Skeletal muscle cell (primary cell): Measurements from ENCODE around the gene UBAC1.

Experiments
- DNase-seq: peaks from one replicate; pipeline ENCODE4 v3.0.0-alpha.2; 2010; ENCODE audit warnings: low read depth
- H3K4me3 ChIP-seq: 2 replicates; pipeline ENCODE4 v1.5.1; 2011; ENCODE audit warnings: low read depth, mild to moderate bottlenecking, control low read depth, low read length, moderate library complexity

Gene UBAC1, protein sequence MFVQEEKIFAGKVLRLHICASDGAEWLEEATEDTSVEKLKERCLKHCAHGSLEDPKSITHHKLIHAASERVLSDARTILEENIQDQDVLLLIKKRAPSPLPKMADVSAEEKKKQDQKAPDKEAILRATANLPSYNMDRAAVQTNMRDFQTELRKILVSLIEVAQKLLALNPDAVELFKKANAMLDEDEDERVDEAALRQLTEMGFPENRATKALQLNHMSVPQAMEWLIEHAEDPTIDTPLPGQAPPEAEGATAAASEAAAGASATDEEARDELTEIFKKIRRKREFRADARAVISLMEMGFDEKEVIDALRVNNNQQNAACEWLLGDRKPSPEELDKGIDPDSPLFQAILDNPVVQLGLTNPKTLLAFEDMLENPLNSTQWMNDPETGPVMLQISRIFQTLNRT

DNA sequence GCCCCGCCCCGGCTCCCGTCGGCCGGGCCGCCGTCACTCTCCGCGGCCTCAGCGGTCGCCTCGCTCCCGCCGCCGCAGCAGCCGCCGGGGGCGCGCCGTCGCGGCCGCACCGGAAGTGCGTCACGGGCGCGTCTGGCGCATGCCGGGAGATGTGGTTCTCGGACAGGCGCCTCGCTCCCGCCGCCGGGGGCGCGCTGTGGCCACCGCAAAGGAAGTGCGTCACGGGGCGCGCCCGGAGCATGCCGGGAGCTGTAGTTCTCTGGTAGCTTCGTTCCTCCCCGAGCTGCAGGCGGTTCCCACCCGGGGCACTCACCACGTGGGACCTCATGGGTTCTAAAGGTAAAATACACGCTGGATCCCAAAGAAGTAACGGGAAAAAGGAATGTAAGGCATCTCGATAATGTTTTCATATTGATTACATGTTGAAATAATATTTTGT lies at the start of gene UBAC1:
UBAC1 (minus strand) TSS at position 97 of the 439 bp plus-strand sequence. CDS start 211 bp downstream, outside the sequence.
- peak within 1 kb of the TSS; percentile 87 for H3K4me3 ChIP-seq
- peak; percentile 81 for DNase-seq

DNA sequence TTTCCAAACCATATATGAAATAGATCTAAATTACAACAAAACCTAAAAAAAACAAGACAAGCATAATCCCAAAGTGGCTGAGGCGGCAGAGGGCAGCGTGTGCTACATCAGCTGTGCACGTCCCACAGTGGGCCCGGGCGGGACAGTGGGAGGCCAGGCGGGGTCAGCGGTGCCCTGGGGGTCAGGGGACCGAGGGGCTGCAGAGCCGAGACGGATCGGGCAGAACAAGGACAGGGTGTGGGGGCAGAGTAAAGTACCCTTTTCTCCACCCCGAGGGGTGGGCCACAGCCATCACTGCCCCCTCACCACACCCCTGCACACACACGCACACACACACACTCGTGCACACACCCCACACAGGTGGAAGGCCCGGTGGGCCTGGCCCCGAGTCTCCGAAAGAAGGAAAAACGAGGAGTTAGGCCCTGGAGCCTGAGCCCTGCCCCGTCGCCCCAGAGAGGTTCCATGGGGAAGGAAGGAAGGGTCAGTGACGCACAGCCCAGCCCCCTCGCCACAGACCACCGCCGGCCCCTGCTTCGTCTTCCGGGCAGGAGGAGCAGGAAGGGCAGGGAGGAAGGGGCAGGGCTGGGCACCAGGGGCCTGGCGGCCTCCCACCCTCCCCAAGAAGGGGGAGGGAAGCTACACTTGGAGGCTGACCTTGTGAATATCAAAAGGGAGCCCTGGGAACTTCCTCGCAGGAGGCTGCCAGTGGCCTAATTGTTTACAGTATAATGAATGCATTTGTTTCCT lies 49.6 kb upstream of the UBAC1 start:
- H3K4me3 ChIP-seq = no peak overlapping the region
- no peak for DNase-seq

- no peak overlapping the region for H3K4me3 ChIP-seq
- no peak for DNase-seq
Measured at GRCh38 chr9:136010176-136010575, 49.0 kb upstream of the UBAC1 start.

- no peak overlapping the region for H3K4me3 ChIP-seq
- DNase-seq = no peak
Measured at GRCh38 chr9:136009516-136009915, 48.3 kb upstream of the UBAC1 start.

DNA sequence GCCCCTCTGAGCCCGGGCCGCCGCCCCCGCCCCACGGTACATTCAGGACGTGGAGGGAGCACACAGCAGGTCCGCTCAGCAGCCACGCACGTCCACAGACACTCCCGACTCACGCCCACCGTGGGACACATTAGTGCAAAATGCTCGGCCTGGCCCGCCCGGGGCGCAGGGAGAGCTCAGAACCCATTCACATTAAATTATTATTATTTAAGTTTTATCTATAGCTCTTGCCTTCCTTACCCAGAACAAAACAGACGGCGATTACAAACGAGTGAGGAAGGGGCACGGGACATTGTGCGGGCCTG lies 47.5 kb upstream of the UBAC1 start:
- no peak for DNase-seq
- no peak overlapping the region for H3K4me3 ChIP-seq

DNA sequence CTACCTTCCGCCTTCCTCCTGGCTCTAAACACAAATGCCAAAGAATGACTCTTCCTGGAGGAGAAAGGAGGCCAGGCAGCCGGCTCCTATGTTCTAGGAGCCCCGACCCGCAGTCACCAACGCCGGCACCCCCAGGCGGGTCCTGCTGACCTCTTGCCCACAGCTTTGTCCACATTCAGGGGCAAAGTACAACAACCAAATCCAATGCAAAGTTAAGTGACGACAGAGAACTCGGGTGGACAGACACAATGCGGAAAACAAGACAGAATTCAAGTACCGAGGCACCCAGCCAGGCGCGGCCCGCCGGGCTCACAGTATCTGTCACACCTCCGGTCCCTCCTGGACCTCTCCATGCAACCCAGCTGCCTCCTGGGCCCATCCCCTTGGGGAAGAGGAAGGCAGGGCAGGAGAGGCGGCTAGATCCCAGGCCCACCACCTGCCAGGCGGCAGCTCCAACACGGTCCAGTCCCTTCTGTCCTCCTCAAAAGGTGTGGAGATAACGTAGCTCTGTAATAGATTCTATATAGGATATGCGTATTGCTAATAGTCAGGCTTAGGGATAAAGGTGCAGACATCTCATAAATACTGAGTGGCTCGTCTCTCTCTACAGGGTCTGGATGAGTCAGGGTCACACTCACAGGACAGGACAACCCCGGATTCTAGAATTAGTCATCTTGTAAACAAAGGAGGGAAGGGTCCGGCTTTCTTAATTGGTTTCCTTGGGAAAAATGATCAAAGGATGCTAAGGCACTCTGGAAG lies 46.9 kb upstream of the UBAC1 start:
- no peak overlapping the region for H3K4me3 ChIP-seq
- no peak for DNase-seq

- H3K4me3 ChIP-seq = no peak overlapping the region
- no peak for DNase-seq
Measured at GRCh38 chr9:136007276-136007933, 46.2 kb upstream of the UBAC1 start.

DNA sequence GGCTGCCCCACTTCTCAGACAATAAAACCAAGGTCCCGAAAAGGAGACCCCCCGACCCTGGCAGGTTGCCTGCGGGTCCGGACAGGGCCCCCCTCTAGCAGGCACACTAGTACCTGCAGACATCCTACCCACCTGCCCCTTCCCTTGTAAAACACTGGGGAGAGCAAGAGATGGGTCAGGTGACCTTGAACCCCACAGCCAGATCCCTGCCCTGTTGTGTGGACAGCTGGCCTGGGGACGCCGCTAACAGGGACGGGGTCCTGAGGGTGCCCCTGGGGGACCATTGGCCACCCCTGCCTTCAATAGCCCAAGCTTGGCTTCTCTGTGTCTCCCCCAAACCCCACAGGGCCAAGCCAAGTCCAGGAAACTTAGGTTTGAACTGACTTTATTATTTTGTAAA lies 45.0 kb upstream of the UBAC1 start:
- DNase-seq = no peak

GRCh38 chr9:136004712-136005111 lies 43.5 kb upstream of the UBAC1 start:
- no peak for DNase-seq
- no peak overlapping the region for H3K4me3 ChIP-seq

More for the DNA sequence above, 45.0 kb upstream of the UBAC1 start:
- no peak overlapping the region for H3K4me3 ChIP-seq

DNA sequence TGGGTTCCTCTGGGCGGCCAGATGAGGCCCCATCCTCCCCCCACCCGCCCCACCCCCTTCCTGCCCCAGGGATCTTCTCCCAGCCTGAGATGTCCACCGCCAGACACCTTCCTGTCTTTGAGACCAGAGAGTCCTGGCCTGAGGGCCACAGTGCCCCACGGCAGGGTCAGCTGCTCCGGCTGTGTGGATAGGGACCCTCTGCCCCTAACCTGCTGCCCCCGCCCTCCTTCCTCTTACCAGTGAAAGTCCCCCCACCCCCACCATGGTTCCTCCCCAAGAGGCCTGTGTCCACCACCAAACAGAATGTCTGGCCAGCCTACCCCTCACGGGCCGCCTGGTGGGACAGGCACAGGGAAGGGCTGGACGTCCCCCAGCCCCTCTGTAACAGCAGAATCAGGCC lies 43.0 kb upstream of the UBAC1 start:
- H3K4me3 ChIP-seq = no peak overlapping the region
- DNase-seq = no peak

DNA sequence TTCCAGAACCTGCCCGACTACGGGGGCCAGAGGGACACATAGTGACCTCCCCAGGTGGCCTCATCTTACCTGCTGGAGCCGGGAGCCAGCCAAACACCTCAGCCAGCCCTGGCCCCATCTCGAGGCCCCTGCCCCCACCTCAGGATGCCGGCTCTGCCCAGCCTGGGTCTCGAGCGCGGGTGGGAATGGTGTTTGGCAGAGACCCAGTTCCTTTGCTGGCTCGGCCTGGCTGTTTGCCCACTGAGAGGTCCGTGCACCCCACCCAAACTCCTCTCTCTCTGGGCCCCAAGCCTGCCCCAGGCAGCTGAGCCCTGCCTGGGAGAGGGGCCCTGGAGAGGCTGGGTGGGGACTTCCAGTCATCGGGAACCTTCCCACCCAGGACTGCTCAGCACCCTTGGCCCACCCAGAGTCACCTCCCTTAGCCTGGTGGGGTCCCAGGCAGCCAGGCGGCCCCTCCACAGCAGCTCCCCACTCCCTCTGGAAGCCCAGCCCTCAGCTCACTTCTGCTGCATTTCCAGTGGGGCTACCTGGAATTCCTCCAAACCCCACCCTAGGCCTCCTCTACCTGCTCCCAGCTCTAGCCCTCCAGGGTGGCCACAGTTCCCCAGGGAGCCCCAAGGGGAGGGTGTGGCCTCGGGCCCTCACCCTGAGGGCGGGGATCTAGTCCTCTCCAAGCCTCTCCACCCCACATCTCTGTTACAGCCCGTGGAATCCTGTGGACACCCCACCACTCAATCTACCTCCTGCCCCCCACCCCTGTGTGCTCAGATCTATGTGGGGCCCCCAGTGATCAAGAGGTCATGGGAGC lies 42.4 kb upstream of the UBAC1 start:
- no peak for DNase-seq
- H3K4me3 ChIP-seq = no peak overlapping the region

DNA sequence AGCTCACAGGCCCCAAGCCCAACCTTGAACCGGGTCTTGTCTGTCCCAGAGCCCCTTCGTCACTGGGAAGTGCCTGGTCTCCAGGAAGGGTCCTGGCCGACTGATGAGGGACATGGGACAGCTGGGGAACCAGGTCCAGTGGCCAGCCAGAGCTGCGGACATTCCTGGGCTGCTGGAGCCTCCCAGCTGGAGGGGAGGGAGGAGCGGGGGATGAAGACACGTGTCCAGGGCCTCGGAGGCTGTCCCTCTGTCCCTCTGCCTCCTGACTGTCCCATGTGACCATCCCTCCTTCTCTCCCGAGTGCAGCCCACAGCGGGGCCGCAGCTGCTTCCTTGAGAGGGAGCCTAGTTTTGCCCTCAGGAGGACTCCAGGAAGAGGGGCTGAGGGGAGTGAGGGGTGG lies 41.7 kb upstream of the UBAC1 start:
- H3K4me3 ChIP-seq = no peak overlapping the region
- DNase-seq = no peak

DNA sequence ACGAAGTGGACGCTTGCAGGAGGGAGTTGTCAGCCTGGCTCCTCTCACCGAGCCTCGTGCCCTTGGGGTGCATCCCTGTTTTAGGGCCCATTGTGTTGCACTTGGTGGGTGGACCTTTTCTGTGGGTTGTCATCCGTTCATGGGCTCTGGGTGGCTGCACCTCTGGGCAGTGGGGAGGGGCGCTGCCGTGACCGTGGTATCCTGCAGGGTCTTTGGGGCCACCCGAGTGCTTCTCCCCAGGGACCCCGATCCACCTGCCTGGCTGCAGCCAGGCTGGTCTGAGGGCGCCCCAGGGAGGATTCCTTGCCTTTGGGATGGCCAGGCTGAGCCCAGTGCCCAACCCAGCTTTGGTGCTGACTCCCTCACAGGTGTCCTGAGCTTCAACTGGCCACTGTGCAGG lies 41.0 kb upstream of the UBAC1 start:
- DNase-seq = no peak
- no peak overlapping the region for H3K4me3 ChIP-seq

DNA sequence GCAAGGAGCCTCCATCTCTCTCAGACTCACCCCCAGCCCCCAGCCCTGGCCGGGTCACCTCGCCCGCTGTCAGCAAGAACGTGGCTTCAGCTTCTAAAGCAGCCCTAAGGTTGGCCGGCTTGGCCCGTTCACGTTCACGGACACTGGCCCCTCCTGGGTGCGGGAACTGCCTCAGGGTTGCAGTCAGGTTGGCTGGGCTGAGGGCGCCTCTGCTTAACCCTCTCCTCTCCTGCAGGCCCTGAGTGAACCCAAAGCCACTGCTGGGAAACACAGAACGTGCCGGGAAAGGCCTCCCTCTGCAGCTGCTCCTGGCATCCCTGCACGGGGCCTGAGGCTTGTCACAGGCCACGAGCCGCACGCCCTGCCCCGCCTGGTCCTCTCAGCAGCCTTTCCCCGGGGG lies 40.1 kb upstream of the UBAC1 start:
- H3K4me3 ChIP-seq = no peak overlapping the region
- DNase-seq = no peak

- no peak overlapping the region for H3K4me3 ChIP-seq
- no peak for DNase-seq
Measured at GRCh38 chr9:135998410-135999071, 37.4 kb upstream of the UBAC1 start.

DNA sequence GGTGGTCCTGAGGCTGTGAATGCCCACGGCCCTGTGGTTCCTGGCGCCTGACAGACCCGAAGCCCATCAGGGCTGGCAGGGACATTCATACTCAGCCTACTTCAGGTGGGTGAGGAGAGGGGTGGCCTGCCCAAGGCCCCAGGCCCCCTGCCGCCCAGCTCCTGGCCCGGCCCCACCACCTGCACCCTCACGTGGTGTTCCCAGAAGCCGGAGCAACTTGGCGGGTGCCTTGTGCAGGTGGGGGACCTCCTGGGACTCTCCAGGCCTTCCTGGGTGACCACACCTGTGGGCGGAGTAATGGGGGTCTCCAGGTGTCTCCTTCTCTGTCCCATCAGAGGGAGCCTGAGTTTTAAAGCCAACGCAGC lies 36.8 kb upstream of the UBAC1 start:
- H3K4me3 ChIP-seq = no peak overlapping the region
- DNase-seq = no peak

DNA sequence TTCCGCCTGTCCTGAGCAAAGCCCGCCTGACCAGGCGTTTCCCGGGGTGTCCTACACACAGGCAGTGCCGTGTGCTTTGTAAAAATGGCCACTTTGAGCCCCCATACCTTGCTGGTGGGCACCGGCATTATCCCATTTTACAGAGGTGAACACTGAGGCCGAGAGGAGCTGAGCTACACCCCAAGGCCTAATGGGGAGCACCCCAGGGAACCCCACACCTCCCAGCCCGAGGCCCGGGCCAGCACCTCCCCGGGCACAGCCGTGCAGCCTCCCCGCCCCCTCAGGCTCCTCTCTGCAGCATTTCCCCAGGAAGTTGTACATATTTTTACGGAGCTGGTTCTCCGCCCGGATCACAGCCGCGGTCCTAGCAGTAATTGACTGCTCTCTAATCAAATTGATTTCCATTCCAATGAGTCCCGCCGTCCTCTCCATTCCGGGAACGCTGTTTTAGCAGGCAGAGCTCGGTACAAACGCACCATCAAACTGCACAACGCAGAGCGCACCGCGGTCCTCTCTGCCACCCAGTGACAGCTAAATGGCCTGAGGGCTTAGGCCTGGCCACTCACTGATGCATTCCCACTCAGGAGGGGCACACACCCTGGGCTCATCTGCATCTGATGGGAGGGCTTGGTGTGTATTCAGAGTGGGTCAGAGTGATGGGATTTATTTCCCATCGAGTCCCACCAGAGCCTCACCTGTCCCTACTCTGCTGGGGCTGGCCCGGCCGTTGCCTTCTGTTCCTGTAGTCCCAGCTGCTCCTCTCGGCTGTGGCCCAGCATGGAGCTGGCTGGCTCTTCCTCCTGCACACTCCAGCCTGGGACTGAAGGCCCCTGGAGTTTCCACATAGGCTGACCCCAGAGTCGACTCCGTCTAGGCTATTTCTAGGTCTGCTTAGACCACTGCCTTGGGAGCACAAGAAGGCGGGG lies 36.2 kb upstream of the UBAC1 start:
- no peak for DNase-seq
- no peak overlapping the region for H3K4me3 ChIP-seq

- DNase-seq = no peak
- H3K4me3 ChIP-seq = no peak overlapping the region
Measured at GRCh38 chr9:135995816-135996215, 34.6 kb upstream of the UBAC1 start.
